Esophagus (tissue), 2 donors: ENCODE measurements around the gene GPC1. TPM values are rescaled to one million over a fixed set of nuclear protein-coding genes. Genes with fewer than 3 reads are reported as not detected.

Experiments
- H3K27ac ChIP-seq, 2 donors: one replicate each; pipeline ENCODE4 v1.5.1; 2013; ENCODE audit warnings: low read depth in 2 of 2, mild to moderate bottlenecking in 2 of 2, inconsistent platforms in 1 of 2, low read length in 1 of 2, moderate library complexity in 1 of 2
- H3K27me3 ChIP-seq, 2 donors: one replicate each; pipeline ENCODE4 v1.6.1; 2013; ENCODE audit warnings: low read length in 2 of 2, control low read depth in 1 of 2, mild to moderate bottlenecking in 1 of 2; ENCODE audit not compliant: insufficient read depth in 2 of 2, control insufficient read depth in 1 of 2
- H3K36me3 ChIP-seq, 2 donors: one replicate each; pipeline ENCODE4 v1.6.1; 2013; ENCODE audit warnings: low read length in 1 of 2; ENCODE audit not compliant: control insufficient read depth in 2 of 2, insufficient read depth in 2 of 2
- H3K4me1 ChIP-seq, 2 donors: one replicate each; pipeline ENCODE4 v1.6.1; 2013; ENCODE audit warnings: low read length in 1 of 2; ENCODE audit not compliant: control insufficient read depth in 2 of 2, insufficient read depth in 2 of 2
- H3K4me3 ChIP-seq, 2 donors: one replicate each; pipeline ENCODE4 v1.5.1; 2013; ENCODE audit warnings: low read length in 2 of 2, mild to moderate bottlenecking in 2 of 2, low read depth in 1 of 2, moderate library complexity in 1 of 2
- H3K9me3 ChIP-seq, 2 donors: one replicate each; pipeline ENCODE4 v1.6.1; 2013; ENCODE audit warnings: mild to moderate bottlenecking in 2 of 2, low read depth in 1 of 2, low read length in 1 of 2, moderate library complexity in 1 of 2; ENCODE audit not compliant: control insufficient read depth in 2 of 2, insufficient read depth in 1 of 2
- WGBS, 2 donors: extraction: QIAGEN DNeasy Blood & Tissue Kit; methylation state at CpG; one replicate each; pipeline ENCODE4 v1.1.7; 2013; 5-methylcytosine and 5-hydroxymethylcytosine counted together
- polyA plus RNA-seq, 2 donors: library from polyadenylated mRNA; stranded (reverse); fragments of 200-250 nt; gene quantifications; one replicate each; pipeline ENCODE4 v1.2.3, GENCODE V29; 2013
- donor health status: healthy with polysubstance abuse.
- donor health status: Bipolar disorder and iron deficiency.

The GPC1 gene
- polyA plus RNA-seq, 2 donors = 57.9 to 82.0 TPM

DNA sequence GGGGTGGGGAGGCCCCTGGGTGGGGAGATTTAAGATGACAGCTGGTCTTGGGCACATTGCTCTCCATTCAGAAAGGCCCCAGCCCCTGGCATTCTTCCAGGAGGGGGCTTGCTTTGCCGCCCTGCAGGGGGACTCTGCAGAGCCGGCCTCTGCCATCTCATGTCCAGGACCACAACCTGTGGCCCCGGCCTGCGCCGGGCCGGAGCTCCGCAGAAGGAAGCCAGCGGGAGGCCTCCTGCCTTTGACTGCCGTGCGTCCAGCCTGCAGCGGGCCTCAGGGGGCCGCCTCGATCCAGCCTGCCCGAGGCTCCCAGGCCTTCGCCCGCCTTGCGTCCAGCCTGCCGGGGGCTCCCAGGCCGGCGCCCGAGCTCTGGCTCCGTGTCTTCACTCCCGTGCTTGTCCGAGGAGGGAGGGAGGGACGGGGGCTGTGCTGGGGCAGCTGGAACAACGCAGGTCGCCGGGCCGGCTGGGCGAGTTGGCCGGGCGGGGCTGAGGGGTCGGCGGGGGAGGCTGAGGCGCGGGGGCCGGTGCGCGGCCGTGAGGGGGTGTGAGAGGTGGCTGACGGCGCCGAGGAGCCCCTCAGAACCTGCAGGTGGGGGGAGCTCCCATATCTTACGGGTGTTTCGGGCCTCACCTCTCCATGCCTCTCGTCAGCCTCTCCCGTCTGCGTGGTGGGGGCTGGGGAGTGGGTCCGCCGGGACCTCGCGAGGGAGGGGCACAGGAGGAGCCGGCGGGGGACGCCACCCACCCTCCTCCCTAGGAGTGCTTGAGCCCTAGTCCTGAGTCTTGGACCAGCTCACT, 20.4 kb downstream of the GPC1 start:
- Histone ChIP-seq H3K36me3 (peaks cover 0 to 9% of the 10 kb centered on the region in 2 donors), H3K9me3 (no peaks in the 10 kb centered on the region), H3K4me3 (peak overlapping the region; percentile 32 to 42), H3K27ac (peak overlapping the region; percentile 68 to 89), H3K4me1 (peaks cover 22 to 63% of the 10 kb centered on the region in 2 donors), H3K27me3 (no peaks in the 10 kb centered on the region)
- WGBS, 2 donors = 20 to 26% methylated on average over 43 to 55 of the region's 55 CpGs

DNA sequence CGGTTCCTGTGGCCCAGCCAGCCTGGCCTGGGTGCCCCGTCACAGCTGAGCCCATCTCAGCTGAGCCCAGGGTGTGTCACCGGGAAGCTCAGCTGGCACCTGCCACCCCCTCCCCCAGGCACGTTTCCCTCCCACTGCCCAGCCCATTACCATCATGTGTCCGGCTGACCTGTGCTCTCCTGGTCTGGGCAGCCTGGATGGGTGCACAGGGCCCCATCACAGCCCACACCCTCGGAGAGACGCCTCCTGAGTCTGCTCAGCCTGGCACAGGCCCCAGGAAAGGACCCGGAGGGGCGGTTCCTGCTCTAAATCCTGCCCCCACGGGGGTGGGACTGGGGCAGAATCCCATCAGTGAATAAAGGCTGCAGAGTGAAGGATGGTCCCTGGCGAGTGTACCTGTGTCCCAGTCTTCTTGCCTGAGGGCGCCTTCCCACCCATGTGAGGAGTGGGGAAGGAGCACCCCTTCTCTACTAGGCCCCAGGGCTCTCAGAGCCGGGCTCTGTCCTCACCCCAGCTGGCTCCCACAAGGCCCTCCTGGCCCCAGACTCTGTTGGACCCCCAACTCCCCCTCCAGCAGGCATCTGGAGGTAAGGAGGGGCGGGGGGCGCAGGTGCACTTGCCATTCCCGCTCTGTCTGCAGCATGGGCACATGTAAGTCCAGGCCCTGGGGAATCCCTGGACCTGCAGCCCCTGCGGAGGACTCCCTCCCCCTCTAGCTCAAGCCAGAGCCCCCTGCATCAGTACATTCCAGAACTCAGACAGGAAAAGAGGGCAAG, 21.2 kb downstream of the GPC1 start:
- Histone ChIP-seq H3K27ac (peak overlapping the region; percentile 72 to 89), H3K4me3 (peak overlapping the region; percentile 12 to 42), H3K9me3 (no peaks in the 10 kb centered on the region), H3K4me1 (peaks cover 21 to 55% of the 10 kb centered on the region in 2 donors), H3K27me3 (no peaks in the 10 kb centered on the region), H3K36me3 (peaks cover 0 to 9% of the 10 kb centered on the region in 2 donors)
- WGBS, 2 donors = 50 to 61% methylated on average over 17 of the region's 17 CpGs

DNA sequence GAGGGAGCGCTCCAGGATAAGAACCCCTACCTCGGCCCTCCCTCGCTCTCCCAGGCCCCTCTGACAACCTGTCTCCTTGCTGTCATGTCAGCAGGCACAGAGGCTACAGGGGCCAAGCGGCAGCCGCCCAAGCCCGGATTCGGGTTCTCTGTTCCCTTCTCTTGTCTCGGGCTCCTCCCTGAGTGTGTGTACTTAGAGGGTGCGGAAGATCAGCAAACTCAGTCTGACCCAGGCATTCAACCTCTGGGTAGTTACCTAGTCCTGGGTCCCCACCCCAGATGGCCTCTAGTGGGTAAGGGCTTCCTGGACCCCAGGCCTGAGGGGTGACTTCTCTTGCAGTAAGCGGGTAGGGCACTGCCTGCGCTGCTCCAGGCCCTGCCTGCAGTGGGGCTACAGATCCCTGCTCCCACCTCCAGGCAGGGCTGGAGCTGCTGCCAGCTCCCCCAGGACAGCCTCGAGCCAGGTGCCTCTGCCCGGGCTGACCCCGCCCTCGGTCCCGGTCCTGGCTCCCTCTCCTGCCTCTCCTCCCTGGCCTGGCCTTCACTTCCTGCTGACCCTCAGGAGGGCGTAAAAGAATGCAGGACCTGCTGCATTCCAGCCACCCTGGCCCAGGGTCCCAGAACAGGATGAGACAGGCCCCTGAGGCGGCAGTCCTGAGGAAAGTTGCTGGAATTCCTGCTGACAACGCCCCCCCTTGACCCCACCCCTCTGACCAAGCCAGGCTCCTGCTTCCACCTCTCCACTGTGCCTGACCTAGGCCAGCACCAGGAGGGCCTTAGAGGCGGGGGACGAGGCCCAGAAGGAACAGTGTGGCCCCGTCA, 22.0 kb downstream of the GPC1 start:
- peaks cover 0 to 15% of the 10 kb centered on the region in 2 donors for H3K36me3 ChIP-seq
- H3K4me3 ChIP-seq = peak overlapping the region in 1 of 2 donors; percentile 12
- H3K27me3 ChIP-seq = no peaks in the 10 kb centered on the region
- peak overlapping the region; percentile 72 to 89 for H3K27ac ChIP-seq
- H3K4me1 ChIP-seq = peaks cover 14 to 48% of the 10 kb centered on the region in 2 donors
- no peaks in the 10 kb centered on the region for H3K9me3 ChIP-seq
- WGBS, 2 donors = 56 to 68% methylated on average over 21 to 22 of the region's 22 CpGs

DNA sequence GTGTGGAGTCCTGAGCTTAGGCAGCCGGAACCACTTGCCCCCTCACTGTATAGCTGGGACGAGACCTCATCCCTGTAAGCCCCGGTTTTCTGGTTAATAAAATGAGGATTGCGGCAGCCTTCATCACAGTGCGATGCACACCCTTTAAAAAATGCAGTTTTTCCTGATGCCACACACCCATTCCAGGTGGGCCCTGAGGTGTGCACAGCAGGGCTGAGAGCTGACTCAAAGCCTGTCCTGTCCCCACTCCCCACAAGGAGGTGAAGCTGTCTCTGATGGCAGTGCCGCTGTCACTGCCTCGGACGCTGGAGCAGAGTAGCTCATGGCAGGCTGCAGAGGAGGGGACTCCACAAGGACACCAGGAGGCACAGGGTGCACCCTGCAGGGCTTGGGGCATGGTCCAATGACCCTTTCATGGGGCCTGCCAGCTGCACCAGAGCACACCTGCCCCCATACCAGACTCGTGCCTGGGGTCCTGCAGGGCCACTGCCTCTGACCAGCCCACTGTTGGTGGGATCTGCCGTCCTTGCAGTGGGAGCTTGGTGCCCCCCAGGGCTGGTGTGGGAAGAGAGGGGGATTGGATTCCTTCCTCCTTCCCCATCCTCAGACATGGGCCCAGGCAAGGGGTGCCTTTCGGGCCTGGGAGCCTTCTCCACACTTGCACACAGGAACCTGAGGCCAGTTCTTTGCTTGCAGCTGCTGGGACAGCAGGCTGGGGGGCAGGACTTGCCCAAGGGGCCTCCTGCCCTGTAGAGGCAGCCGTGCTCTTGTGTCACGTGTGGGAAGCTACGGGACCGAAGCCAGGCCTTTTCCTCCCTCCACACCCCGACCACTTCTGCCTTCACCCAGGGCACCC, 22.8 kb downstream of the GPC1 start:
- WGBS, 2 donors = 64 to 76% methylated on average over 14 to 16 of the region's 16 CpGs

DNA sequence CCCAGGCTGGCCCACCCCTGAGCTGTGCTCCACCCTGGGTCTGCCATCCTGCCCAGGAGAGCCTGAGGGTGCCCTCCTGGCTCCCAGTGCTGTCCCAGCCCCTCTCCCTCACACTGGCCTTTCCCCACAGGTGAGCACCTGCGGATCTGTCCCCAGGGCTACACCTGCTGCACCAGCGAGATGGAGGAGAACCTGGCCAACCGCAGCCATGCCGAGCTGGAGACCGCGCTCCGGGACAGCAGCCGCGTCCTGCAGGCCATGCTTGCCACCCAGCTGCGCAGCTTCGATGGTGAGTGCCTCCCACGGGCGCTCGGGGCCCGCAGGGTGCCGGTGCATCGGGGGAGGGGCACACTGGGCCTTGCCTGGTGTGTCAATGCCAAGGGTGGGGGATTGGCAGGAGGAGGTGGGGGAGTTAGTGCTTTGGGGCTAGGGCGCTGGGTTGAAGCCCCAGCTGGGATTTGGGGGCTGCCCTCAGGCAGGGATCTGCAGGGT, 23.5 kb downstream of the GPC1 start:
- 78 to 87% methylated on average over 16 to 18 of the region's 18 CpGs for WGBS, 2 donors
- Histone ChIP-seq H3K9me3 (no peaks in the 10 kb centered on the region), H3K27ac (no peak overlapping the region), H3K27me3 (no peaks in the 10 kb centered on the region), H3K36me3 (peaks cover 0 to 26% of the 10 kb centered on the region in 2 donors), H3K4me1 (peaks cover 11 to 45% of the 10 kb centered on the region in 2 donors), H3K4me3 (no peak overlapping the region)

More for the DNA sequence above, 22.8 kb downstream of the GPC1 start:
- Histone ChIP-seq H3K36me3 (peaks cover 0 to 19% of the 10 kb centered on the region in 2 donors), H3K27me3 (no peaks in the 10 kb centered on the region), H3K4me3 (peak overlapping the region in 1 of 2 donors; percentile 3), H3K9me3 (no peaks in the 10 kb centered on the region), H3K27ac (peak overlapping the region; percentile 72 to 89), H3K4me1 (peaks cover 14 to 48% of the 10 kb centered on the region in 2 donors)

DNA sequence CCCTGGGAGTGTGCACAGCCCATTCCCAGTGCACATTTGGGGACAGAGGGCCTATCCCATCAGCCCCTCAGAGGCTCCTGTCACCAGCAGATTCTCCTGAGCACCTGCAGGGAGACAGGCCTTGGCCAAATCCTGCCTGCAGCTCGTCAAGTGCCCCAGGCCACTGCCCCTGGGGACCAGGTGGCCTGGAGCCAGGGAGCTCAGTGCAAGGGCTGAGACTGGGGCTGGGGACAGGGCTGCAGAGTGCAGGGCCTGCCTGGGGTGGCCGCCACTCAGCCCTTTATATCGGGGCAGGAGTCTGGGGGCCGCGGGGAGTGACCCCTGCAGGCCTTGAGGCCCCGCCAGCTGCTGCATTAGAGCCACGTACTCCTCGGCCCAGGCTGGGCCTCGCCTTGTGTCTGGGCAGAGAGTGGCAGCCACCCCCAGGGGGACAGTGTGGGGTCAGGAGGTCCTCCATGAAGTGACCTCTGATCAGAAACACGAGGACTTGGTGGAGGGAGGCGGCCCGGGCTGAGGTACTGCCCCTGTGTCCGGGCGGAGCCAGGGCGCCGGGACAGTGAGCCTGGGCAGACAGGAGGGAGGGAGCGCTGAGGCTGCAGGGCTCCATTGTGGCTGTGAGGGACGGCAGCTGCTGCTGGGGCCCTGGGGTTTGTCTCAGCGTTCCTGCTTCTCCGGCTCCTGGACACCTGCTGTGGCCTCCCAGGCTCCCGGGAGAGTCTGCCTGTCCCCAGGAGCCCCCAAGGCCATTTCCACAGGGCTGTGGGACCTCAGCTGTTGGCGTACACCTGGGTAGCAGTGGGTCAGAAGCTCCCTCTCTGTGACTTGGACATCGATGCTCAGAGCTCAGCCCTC, 24.2 kb downstream of the GPC1 start:
- H3K4me3 ChIP-seq = no peak overlapping the region
- peaks cover 7 to 41% of the 10 kb centered on the region in 2 donors for H3K4me1 ChIP-seq
- no peaks in the 10 kb centered on the region for H3K9me3 ChIP-seq
- peaks cover 0 to 33% of the 10 kb centered on the region in 2 donors for H3K36me3 ChIP-seq
- no peaks in the 10 kb centered on the region for H3K27me3 ChIP-seq
- WGBS, 2 donors = 58 to 68% methylated on average over 23 of the region's 23 CpGs
- no peak overlapping the region for H3K27ac ChIP-seq

DNA sequence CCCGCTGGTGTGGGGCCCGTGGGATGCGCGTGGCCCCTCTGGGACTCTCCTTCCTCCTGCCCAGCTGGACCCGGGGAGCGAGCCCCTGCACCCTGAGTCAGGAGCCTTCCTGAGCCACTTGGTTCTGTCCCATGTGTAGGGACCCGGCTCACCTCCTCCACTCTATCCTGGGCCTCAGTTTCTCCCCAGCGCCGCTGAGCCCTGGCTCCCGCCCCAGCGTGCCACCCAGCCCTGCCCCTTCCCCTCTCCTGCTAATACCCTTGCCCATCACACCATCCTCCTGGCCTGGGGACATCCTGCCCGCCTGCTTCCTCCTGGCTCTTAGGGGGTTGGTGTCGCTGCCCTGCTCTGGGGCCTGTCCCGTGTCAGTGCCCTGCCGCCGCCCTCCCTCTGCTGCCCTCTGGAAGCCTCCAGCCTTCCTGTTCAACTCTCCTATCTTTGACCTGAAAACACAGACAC, 24.8 kb downstream of the GPC1 start:
- 89 to 90% methylated on average over 15 to 16 of the region's 16 CpGs for WGBS, 2 donors

More for the DNA sequence above, 24.8 kb downstream of the GPC1 start:
- Histone ChIP-seq H3K27ac (no peak overlapping the region), H3K9me3 (no peaks in the 10 kb centered on the region), H3K4me1 (peaks cover 7 to 35% of the 10 kb centered on the region in 2 donors), H3K36me3 (peaks cover 0 to 39% of the 10 kb centered on the region in 2 donors), H3K4me3 (no peak overlapping the region), H3K27me3 (no peaks in the 10 kb centered on the region)
